ENCODE results near the gene SLC41A3.

Gene SLC41A3

GRCh38 chr3:126119976-126120375 lies 36.1 kb upstream of the SLC41A3 start:
- no peak overlapping the region for H3K4me3 ChIP-seq (ENCODE audit: low read length)
- TF ChIP-seq CTCF (conservative IDR thresholded peaks at IDR 0.05; ENCODE audit: low read length): no peak
- no peak for DNase-seq (ENCODE audit: low read depth)

- DNase-seq (ENCODE audit: low read depth): no peak
- no peak overlapping the region for H3K4me3 ChIP-seq (ENCODE audit: low read length)
- no peak for TF ChIP-seq CTCF (conservative IDR thresholded peaks at IDR 0.05; ENCODE audit: low read length)
These were observed 35.2 kb upstream of the SLC41A3 start for GRCh38 chr3:126119008-126119675.

- H3K4me3 ChIP-seq (ENCODE audit: low read length): no peak overlapping the region
- no peak for DNase-seq (ENCODE audit: low read depth)
- TF ChIP-seq CTCF (conservative IDR thresholded peaks at IDR 0.05; ENCODE audit: low read length): no peak
These were observed 34.7 kb upstream of the SLC41A3 start for GRCh38 chr3:126118591-126118990.

GRCh38 chr3:126117786-126118185 lies 33.9 kb upstream of the SLC41A3 start:
- no peak for DNase-seq (ENCODE audit: low read depth)
- TF ChIP-seq CTCF (conservative IDR thresholded peaks at IDR 0.05; ENCODE audit: low read length): no peak
- no peak overlapping the region for H3K4me3 ChIP-seq (ENCODE audit: low read length)

GRCh38 chr3:126117212-126117611 lies 33.3 kb upstream of the SLC41A3 start:
- no peak for TF ChIP-seq CTCF (conservative IDR thresholded peaks at IDR 0.05; ENCODE audit: low read length)

GRCh38 chr3:126116526-126116925 lies 32.6 kb upstream of the SLC41A3 start:
- no peak for TF ChIP-seq CTCF (conservative IDR thresholded peaks at IDR 0.05; ENCODE audit: low read length)
- no peak for DNase-seq (ENCODE audit: low read depth)
- H3K4me3 ChIP-seq (ENCODE audit: low read length): no peak overlapping the region

More at GRCh38 chr3:126117212-126117611, 33.3 kb upstream of the SLC41A3 start:
- no peak for DNase-seq (ENCODE audit: low read depth)
- H3K4me3 ChIP-seq (ENCODE audit: low read length): no peak overlapping the region
